ENCODE data around the gene EIF1.
A peak's percentile ranks its signal among the peaks of the same experiment; 100 is the strongest.
"Not testable (repeated sequence)": the region's sequence is repeated elsewhere in the genome, so short reads cannot be mapped to it uniquely, and the experiment has no call there.

EIF1 gene

GRCh38 chr17:41688641-41689496 is at the start of gene EIF1:
Gene EIF1 (plus strand): TSS chr17:41688885. CDS start chr17:41689039, 154 bp downstream.
- H3K4me3 Mint-ChIP-seq: peak within 1 kb of the TSS; percentile 97
- peak within 1 kb of the TSS; percentile 99 for H3K27ac Mint-ChIP-seq
- H3K36me3 Mint-ChIP-seq (ENCODE audit: low read depth): peaks cover 55% of the 10 kb centered on the region
- DNase-seq: peak; percentile 100
- H3K4me1 Mint-ChIP-seq (ENCODE audit: low read depth): peaks cover 34% of the 10 kb centered on the region
- H3K27me3 Mint-ChIP-seq: no peaks in the 10 kb centered on the region
- no peaks in the 10 kb centered on the region for H3K9me3 Mint-ChIP-seq

GRCh38 chr17:41638941-41639340 is 49.7 kb upstream of the EIF1 start:
- Mint-ChIP-seq H3K27me3 (no peaks in the 10 kb centered on the region), H3K4me3 (no peak overlapping the region), H3K9me3 (no peaks in the 10 kb centered on the region), H3K36me3 (ENCODE audit: low read depth) (no peaks in the 10 kb centered on the region), H3K4me1 (ENCODE audit: low read depth) (no peaks in the 10 kb centered on the region), H3K27ac (no peak overlapping the region)
- DNase-seq: no peak

- H3K27me3 Mint-ChIP-seq: no peaks in the 10 kb centered on the region
- H3K27ac Mint-ChIP-seq: no peak overlapping the region
- H3K9me3 Mint-ChIP-seq: no peaks in the 10 kb centered on the region
- no peaks in the 10 kb centered on the region for H3K36me3 Mint-ChIP-seq (ENCODE audit: low read depth)
- no peaks in the 10 kb centered on the region for H3K4me1 Mint-ChIP-seq (ENCODE audit: low read depth)
- no peak for DNase-seq
- no peak overlapping the region for H3K4me3 Mint-ChIP-seq
Measured at GRCh38 chr17:41639492-41640473, 48.9 kb upstream of the EIF1 start.

GRCh38 chr17:41640596-41640995 is 48.1 kb upstream of the EIF1 start:
- H3K4me3 Mint-ChIP-seq; H3K27me3 Mint-ChIP-seq; H3K27ac Mint-ChIP-seq; H3K9me3 Mint-ChIP-seq; H3K36me3 Mint-ChIP-seq (ENCODE audit: low read depth); H3K4me1 Mint-ChIP-seq (ENCODE audit: low read depth); DNase-seq: not testable (repeated sequence)

- no peak for DNase-seq
- H3K27me3 Mint-ChIP-seq: no peaks in the 10 kb centered on the region
- no peaks in the 10 kb centered on the region for H3K9me3 Mint-ChIP-seq
- H3K36me3 Mint-ChIP-seq (ENCODE audit: low read depth): no peaks in the 10 kb centered on the region
- H3K4me1 Mint-ChIP-seq (ENCODE audit: low read depth): no peaks in the 10 kb centered on the region
- no peak overlapping the region for H3K4me3 Mint-ChIP-seq
- no peak overlapping the region for H3K27ac Mint-ChIP-seq
Measured at GRCh38 chr17:41642252-41643156, 46.2 kb upstream of the EIF1 start.

- Mint-ChIP-seq H3K9me3 (no peaks in the 10 kb centered on the region), H3K4me1 (ENCODE audit: low read depth) (peaks cover 10% of the 10 kb centered on the region), H3K27ac (no peak overlapping the region), H3K27me3 (no peaks in the 10 kb centered on the region), H3K4me3 (no peak overlapping the region), H3K36me3 (ENCODE audit: low read depth) (no peaks in the 10 kb centered on the region)
- DNase-seq: peak; percentile 36
Measured at GRCh38 chr17:41647038-41647813, 41.5 kb upstream of the EIF1 start.

GRCh38 chr17:41647940-41648410 is 40.7 kb upstream of the EIF1 start:
- H3K36me3 Mint-ChIP-seq (ENCODE audit: low read depth): no peaks in the 10 kb centered on the region
- H3K4me1 Mint-ChIP-seq (ENCODE audit: low read depth): peaks cover 10% of the 10 kb centered on the region
- peak overlapping the region; percentile 61 for H3K4me3 Mint-ChIP-seq
- no peak overlapping the region for H3K27ac Mint-ChIP-seq
- H3K27me3 Mint-ChIP-seq: no peaks in the 10 kb centered on the region
- H3K9me3 Mint-ChIP-seq: no peaks in the 10 kb centered on the region
- DNase-seq: peak; percentile 95

GRCh38 chr17:41648411-41649195 is 40.1 kb upstream of the EIF1 start:
- Mint-ChIP-seq H3K36me3 (ENCODE audit: low read depth) (no peaks in the 10 kb centered on the region), H3K27me3 (no peaks in the 10 kb centered on the region), H3K27ac (peak overlapping the region; percentile 85), H3K4me3 (peak overlapping the region; percentile 61), H3K9me3 (no peaks in the 10 kb centered on the region), H3K4me1 (ENCODE audit: low read depth) (peaks cover 10% of the 10 kb centered on the region)
- peak; percentile 92 for DNase-seq

- no peaks in the 10 kb centered on the region for H3K36me3 Mint-ChIP-seq (ENCODE audit: low read depth)
- H3K4me3 Mint-ChIP-seq: no peak overlapping the region
- no peaks in the 10 kb centered on the region for H3K9me3 Mint-ChIP-seq
- no peak for DNase-seq
- no peak overlapping the region for H3K27ac Mint-ChIP-seq
- no peaks in the 10 kb centered on the region for H3K27me3 Mint-ChIP-seq
- H3K4me1 Mint-ChIP-seq (ENCODE audit: low read depth): peaks cover 10% of the 10 kb centered on the region
Measured at GRCh38 chr17:41649923-41650519, 38.7 kb upstream of the EIF1 start.

- no peak overlapping the region for H3K4me3 Mint-ChIP-seq
- H3K4me1 Mint-ChIP-seq (ENCODE audit: low read depth): peaks cover 10% of the 10 kb centered on the region
- H3K27me3 Mint-ChIP-seq: no peaks in the 10 kb centered on the region
- no peaks in the 10 kb centered on the region for H3K9me3 Mint-ChIP-seq
- H3K36me3 Mint-ChIP-seq (ENCODE audit: low read depth): no peaks in the 10 kb centered on the region
- H3K27ac Mint-ChIP-seq: no peak overlapping the region
- no peak for DNase-seq
Measured at GRCh38 chr17:41650794-41651624, 37.7 kb upstream of the EIF1 start.

GRCh38 chr17:41651625-41652460 is 36.8 kb upstream of the EIF1 start:
- DNase-seq: no peak
- no peak overlapping the region for H3K27ac Mint-ChIP-seq
- peaks cover 10% of the 10 kb centered on the region for H3K4me1 Mint-ChIP-seq (ENCODE audit: low read depth)
- no peaks in the 10 kb centered on the region for H3K9me3 Mint-ChIP-seq
- no peaks in the 10 kb centered on the region for H3K36me3 Mint-ChIP-seq (ENCODE audit: low read depth)
- H3K4me3 Mint-ChIP-seq: no peak overlapping the region
- H3K27me3 Mint-ChIP-seq: no peaks in the 10 kb centered on the region
